ENCODE measurements around the gene C11orf58. TPM values are rescaled to one million over a fixed set of nuclear protein-coding genes. Genes with fewer than 3 reads are reported as not detected.

Gene C11orf58
- total and polyA plus RNA-seq, 2 donors (not counting 1 experiment from before 2014, with no cell fraction given) = 28.8 to 125 TPM

- Histone ChIP-seq H3K9me3 (ENCODE audit: control extremely low read depth in 1 of 3, control insufficient read depth in 2 of 3, insufficient read depth in 1 of 3, low read length in 2 of 3) (no peaks in the 10 kb centered on the region), H3K9ac (ENCODE audit: low read length) (no peak overlapping the region), H3K4me1 (ENCODE audit: control insufficient read depth in 2 of 2, insufficient read depth in 2 of 2, low read length in 2 of 2) (no peaks in the 10 kb centered on the region), H3K4me3 (ENCODE audit: control extremely low read depth in 1 of 5, extremely low read depth in 1 of 5, insufficient read depth in 1 of 5, low read depth in 2 of 5, low read length in 4 of 5) (no peak overlapping the region), H3K27me3 (replicated peaks in 1 of 4; ENCODE audit: control extremely low read depth in 1 of 4, control insufficient read depth in 3 of 4, insufficient read depth in 4 of 4, low read length in 3 of 4) (peaks cover 0 to 3% (median 0%) of the 10 kb centered on the region in 4 experiments), H3K27ac (ENCODE audit: low read length in 2 of 2) (no peak overlapping the region), H3K4me2 (replicated peaks; ENCODE audit: low read depth, low read length, poor library complexity, severe bottlenecking) (no peak overlapping the region), H3K79me2 (ENCODE audit: control insufficient read depth, insufficient read depth, low read length) (no peaks in the 10 kb centered on the region), H3K36me3 (replicated peaks in 1 of 2; ENCODE audit: control extremely low read depth in 1 of 2, control insufficient read depth in 1 of 2, extremely low read depth in 1 of 2, insufficient read depth in 2 of 2, low read length in 1 of 2) (no peaks in the 10 kb centered on the region), H4K20me1 (ENCODE audit: control insufficient read depth, insufficient read depth, low read length, poor library complexity, severe bottlenecking) (no peaks in the 10 kb centered on the region), H2AFZ (ENCODE audit: insufficient read depth, low read depth, low read length, poor library complexity, severe bottlenecking) (no peak overlapping the region)
- Mint-ChIP-seq H3K4me3 (no peak overlapping the region), H3K27ac (no peak overlapping the region), H3K4me1 (no peaks in the 10 kb centered on the region), H3K27me3 (peaks cover 6% of the 10 kb centered on the region), H3K9me3 (ENCODE audit: insufficient read depth) (no peaks in the 10 kb centered on the region)
- ATAC-seq (ENCODE audit: low read depth) (no peak), DNase-seq (no peak)
- TF ChIP-seq, protein P1, sequence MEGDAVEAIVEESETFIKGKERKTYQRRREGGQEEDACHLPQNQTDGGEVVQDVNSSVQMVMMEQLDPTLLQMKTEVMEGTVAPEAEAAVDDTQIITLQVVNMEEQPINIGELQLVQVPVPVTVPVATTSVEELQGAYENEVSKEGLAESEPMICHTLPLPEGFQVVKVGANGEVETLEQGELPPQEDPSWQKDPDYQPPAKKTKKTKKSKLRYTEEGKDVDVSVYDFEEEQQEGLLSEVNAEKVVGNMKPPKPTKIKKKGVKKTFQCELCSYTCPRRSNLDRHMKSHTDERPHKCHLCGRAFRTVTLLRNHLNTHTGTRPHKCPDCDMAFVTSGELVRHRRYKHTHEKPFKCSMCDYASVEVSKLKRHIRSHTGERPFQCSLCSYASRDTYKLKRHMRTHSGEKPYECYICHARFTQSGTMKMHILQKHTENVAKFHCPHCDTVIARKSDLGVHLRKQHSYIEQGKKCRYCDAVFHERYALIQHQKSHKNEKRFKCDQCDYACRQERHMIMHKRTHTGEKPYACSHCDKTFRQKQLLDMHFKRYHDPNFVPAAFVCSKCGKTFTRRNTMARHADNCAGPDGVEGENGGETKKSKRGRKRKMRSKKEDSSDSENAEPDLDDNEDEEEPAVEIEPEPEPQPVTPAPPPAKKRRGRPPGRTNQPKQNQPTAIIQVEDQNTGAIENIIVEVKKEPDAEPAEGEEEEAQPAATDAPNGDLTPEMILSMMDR (IDR thresholded peaks at IDR 0.05) = no peak
- TF ChIP-seq EZH2 (IDR thresholded peaks at IDR 0.05; ENCODE audit: borderline replicate concordance, insufficient read depth, low read depth, low read length, poor library complexity, severe bottlenecking) = no peak
- CTCF ChIA-PET = no interaction called here
- POLR2A ChIA-PET = no interaction called here
- intact Hi-C loops (cut with micrococcal nuclease) = no loop called here
- no CpG with 5 or more reads among the region's 1 CpG for WGBS (ENCODE audit: insufficient coverage)
These were observed 24.9 kb upstream of the C11orf58 start for GRCh38 chr11:16713594-16713993.

GRCh38 chr11:16722581-16723344 is 15.7 kb upstream of the C11orf58 start:
- no peak overlapping the region for H3K4me3 Mint-ChIP-seq
- H3K27me3 Mint-ChIP-seq = no peaks in the 10 kb centered on the region
- Histone ChIP-seq H4K20me1 (ENCODE audit: control insufficient read depth, insufficient read depth, low read length, poor library complexity, severe bottlenecking) (no peaks in the 10 kb centered on the region), H3K9me3 (ENCODE audit: control extremely low read depth in 1 of 3, control insufficient read depth in 2 of 3, insufficient read depth in 1 of 3, low read length in 2 of 3) (peaks cover 0 to 3% (median 0%) of the 10 kb centered on the region in 3 donors), H3K79me2 (ENCODE audit: control insufficient read depth, insufficient read depth, low read length) (no peaks in the 10 kb centered on the region), H3K4me2 (replicated peaks; ENCODE audit: low read depth, low read length, poor library complexity, severe bottlenecking) (no peak overlapping the region), H3K36me3 (replicated peaks in 1 of 2; ENCODE audit: control extremely low read depth in 1 of 2, control insufficient read depth in 1 of 2, extremely low read depth in 1 of 2, insufficient read depth in 2 of 2, low read length in 1 of 2) (no peaks in the 10 kb centered on the region), H3K9ac (ENCODE audit: low read length) (no peak overlapping the region), H3K4me1 (ENCODE audit: control insufficient read depth in 2 of 2, insufficient read depth in 2 of 2, low read length in 2 of 2) (no peaks in the 10 kb centered on the region), H3K27ac (ENCODE audit: low read length in 2 of 2) (no peak overlapping the region), H3K27me3 (replicated peaks in 1 of 4; ENCODE audit: control extremely low read depth in 1 of 4, control insufficient read depth in 3 of 4, insufficient read depth in 4 of 4, low read length in 3 of 4) (no peaks in the 10 kb centered on the region), H3K4me3 (ENCODE audit: control extremely low read depth in 1 of 5, extremely low read depth in 1 of 5, insufficient read depth in 1 of 5, low read depth in 2 of 5, low read length in 4 of 5) (no peak overlapping the region), H2AFZ (ENCODE audit: insufficient read depth, low read depth, low read length, poor library complexity, severe bottlenecking) (no peak overlapping the region)
- no peaks in the 10 kb centered on the region for H3K4me1 Mint-ChIP-seq
- ATAC-seq (ENCODE audit: low read depth) = no peak
- no peak overlapping the region for H3K27ac Mint-ChIP-seq
- no CpG with 5 or more reads among the region's 3 CpGs for WGBS (ENCODE audit: insufficient coverage)
- intact Hi-C loops (cut with micrococcal nuclease) = no loop called here
- CTCF ChIA-PET = no interaction called here
- POLR2A ChIA-PET = no interaction called here
- TF ChIP-seq EZH2 (IDR thresholded peaks at IDR 0.05; ENCODE audit: borderline replicate concordance, insufficient read depth, low read depth, low read length, poor library complexity, severe bottlenecking) = no peak
- TF ChIP-seq, protein P1 (IDR thresholded peaks at IDR 0.05) = no peak
- DNase-seq = no peak
- no peaks in the 10 kb centered on the region for H3K9me3 Mint-ChIP-seq (ENCODE audit: insufficient read depth)
